IPS-18c (cell line): ENCODE data around the gene ABHD8.

Experiments
- H3K4me3 ChIP-seq: 2 replicates; pipeline ENCODE4 v1.7.0; 2013; ENCODE audit warnings: low read depth, mild to moderate bottlenecking, low read length, moderate library complexity; ENCODE audit not compliant: insufficient read depth
- H3K9me3 ChIP-seq: one replicate; pipeline ENCODE4 v1.6.1; 2013; ENCODE audit warnings: mild to moderate bottlenecking, low read length, moderate library complexity; ENCODE audit not compliant: control insufficient read depth, insufficient read depth

ABHD8 gene, protein sequence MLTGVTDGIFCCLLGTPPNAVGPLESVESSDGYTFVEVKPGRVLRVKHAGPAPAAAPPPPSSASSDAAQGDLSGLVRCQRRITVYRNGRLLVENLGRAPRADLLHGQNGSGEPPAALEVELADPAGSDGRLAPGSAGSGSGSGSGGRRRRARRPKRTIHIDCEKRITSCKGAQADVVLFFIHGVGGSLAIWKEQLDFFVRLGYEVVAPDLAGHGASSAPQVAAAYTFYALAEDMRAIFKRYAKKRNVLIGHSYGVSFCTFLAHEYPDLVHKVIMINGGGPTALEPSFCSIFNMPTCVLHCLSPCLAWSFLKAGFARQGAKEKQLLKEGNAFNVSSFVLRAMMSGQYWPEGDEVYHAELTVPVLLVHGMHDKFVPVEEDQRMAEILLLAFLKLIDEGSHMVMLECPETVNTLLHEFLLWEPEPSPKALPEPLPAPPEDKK

DNA sequence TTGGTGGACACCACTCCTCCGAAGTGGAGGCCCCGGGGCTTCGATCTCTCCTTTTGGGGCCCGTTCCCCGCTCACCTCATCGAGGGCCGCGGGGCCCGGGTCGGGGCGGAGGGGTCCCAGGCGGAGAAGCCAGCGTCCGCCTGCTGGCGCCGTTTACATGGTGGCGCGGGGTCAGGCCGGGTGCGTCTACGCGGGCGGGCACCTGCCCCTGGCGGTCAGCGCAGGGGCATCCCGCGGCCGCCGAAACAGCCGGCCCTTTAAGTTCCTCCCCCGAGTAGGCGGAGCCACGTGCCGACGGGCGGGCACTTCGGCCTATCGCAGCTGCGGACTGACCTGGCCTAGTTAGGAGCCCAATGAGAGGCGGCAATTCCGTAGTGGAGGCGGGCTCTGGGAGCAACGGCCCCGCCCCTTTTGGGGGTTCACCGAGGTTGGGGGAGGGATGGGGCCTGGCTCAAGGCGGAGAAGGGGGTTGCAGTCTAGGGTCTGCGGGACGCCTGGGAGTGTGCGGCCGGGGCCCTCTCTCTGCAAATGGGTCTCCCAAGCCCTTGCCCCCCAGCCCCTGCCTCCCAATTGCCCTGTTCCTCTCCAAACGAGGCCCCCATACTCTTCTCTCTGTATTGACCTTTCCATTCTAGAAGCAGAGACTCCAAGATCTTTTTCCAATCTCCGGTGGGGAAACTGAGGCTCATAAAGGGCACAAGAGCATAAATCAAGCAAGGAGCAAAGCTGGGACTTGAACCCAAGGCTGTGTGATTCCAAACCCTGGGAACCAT, at the start of gene ABHD8:
TSS of gene ABHD8 (minus strand) at position 259 of the 773 bp plus-strand sequence. CDS start 1,809 bp downstream, outside the sequence.
- no peaks in the 10 kb centered on the region for H3K9me3 ChIP-seq
- peak within 1 kb of the TSS; percentile 59 for H3K4me3 ChIP-seq

DNA sequence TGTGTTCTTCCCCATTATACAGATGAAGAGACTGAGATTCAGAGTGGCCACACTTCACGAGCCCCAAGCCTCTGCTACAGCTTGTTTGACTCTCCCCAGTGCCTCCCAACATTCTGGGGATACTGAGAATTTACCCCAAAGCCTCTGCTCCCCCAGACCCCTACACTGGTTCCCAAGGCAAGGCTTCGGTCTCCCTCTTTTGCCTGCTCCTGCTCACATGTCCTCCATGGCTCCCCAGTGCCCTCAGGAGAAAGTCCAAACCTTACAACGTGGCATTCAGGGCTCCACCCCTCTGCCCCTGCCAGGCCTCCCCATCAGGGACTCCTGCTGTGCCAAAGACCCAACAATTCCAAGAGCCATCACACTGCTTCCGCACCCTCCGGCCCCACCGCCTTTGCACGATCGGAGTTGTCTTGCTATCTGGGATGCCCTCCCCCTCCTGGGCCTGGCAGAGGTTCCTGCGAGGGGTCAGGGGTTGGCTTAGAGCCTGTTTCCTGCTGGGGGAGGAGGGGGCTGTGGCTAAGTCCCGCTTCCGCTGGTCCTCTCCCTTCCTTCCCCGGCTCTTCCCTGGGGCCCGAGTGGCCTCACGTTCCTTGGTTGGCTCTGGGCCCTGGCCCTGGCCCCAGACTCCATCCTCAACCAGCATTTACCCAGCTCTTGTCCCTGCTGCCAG, 49.5 kb upstream of the ABHD8 start:
- Histone ChIP-seq H3K9me3 (no peaks in the 10 kb centered on the region), H3K4me3 (no peak overlapping the region)

DNA sequence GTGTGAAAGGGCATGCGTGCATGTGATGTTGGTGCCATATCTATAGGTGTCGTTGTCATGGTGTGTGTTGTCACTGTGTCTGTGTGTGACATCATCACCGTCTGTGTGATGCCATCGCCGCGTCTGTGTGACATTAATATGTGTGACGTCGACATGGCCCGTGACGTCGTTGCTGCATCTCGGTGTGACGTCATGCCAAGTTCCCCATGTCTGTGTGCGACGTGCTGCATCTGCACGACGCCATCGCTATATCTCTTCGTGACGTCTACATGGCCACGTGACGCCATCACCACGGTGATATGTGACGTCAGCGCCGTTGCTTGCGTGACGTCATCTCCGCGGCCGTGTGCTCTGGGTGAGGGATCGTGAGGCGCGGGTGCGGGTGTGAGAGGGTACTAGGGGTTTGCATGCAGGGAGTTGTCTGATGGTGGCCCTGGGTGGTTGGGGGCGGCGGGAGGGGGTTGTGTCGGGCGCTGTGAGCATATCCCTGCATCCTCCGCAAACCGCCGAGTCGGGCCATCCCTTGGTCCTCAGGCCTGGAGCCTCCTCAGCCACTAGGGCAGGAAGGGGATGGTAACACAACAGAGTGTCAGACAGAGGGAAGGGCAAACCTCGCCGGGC, 48.7 kb upstream of the ABHD8 start:
- no peaks in the 10 kb centered on the region for H3K9me3 ChIP-seq
- no peak overlapping the region for H3K4me3 ChIP-seq

DNA sequence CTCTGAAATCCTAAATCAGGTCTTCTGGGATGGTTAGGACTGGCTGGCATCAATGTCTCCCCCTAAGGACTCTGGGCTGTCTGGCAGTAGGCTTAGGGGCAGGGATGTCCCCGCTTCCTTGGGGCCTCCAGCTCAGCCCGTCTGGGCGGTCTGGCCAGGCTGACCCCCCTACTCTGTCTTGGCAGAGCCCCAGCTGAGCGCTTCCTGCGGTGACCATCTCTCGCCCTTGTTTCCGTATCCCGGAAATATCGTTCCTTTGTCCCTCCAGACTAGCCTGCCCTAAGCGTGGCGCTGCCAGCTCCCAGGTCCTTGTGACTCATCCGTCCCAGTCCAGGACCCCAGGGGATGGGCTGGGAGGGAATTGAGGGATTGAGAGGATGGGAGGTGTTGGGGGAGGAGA, 45.5 kb upstream of the ABHD8 start:
- no peaks in the 10 kb centered on the region for H3K9me3 ChIP-seq
- no peak overlapping the region for H3K4me3 ChIP-seq

DNA sequence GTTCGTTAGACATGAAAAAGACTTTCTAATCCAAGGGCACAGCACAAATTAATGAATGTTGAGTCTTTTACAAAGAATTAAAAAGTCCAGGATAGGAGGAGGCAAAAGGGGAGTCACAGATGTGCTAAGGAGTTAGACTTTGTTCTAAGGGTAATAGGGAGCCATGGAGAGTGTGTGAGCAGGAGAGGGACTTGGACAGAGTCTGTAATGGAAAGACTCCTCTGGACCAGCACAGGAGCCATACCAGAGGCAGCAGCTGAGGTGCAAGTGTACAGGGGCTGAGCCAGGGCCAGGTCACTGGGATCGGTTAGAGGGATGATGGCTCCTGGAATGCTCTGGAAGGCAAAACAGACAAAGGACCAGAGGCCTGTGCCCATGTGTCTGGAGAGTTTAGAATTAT, 44.7 kb upstream of the ABHD8 start:
- H3K4me3 ChIP-seq, result no peak overlapping the region
- H3K9me3 ChIP-seq, result no peaks in the 10 kb centered on the region

DNA sequence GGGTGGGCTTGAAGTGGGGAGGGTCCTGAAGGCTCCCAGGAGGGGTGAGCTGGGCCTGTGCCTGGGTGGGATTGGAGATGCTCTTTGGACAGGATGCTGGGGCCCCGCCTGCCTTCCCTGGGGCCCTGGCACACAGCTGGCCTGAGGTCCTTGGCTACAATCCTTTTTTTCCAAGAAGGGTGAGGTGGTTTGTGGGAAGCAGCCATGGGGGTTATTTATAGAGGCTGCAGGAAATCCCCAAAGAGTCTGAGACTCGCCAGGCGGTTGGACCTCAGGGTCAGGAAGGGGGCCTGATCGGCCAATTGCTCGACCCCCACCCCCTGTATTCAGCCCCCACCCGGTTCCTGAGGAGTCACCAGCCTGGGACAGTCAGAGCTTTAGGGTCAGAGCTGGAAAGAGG, 44.1 kb upstream of the ABHD8 start:
- Histone ChIP-seq H3K9me3 (no peaks in the 10 kb centered on the region), H3K4me3 (no peak overlapping the region)

DNA sequence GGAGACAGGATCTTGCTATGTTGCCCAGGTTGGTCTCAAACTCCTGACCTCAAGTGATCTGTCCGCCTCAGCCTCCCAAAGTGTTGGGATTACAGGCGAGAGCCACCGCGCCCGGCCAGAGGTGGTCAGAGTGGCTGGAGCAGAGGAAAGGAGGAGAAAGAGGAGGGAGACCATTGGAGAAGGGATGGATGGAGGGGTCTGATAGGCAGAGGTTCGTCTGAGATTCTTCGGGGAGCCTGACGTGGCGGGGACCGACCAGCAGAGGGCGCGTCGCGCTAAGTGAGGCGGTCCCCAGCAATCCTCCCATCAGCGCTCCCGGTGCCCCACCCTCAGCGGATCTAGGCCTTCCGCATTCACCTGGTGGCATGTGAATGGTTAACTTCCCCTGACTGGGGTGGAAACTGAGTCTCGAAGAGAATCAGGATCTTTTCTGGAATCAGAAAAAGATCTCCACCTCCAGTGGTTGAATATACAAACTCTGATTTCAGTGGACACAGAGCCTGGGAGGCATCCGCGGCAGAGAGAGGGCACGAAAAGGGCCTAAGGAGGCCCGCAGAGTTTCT, 43.0 kb upstream of the ABHD8 start:
- no peaks in the 10 kb centered on the region for H3K9me3 ChIP-seq
- H3K4me3 ChIP-seq, result no peak overlapping the region

DNA sequence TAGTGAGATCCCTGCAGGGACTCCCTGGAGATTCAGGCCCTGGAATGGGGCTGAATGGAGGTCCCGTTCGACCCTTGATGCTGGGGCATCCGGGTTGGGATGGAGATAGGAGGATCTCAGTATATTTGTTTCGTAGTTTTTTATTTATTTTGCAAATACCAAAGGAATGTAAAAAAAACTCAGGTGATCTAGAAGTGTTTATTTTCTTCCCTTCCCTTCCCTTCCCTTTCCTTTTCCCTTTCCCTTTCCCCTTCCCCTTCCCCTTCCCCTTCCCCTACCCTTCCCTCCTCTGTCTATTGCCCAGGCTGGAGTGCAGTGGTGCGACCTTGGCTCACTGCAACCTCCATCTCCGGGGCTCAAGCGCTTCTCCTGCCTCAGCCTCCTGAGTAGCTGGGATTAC, 38.6 kb upstream of the ABHD8 start:
- no peaks in the 10 kb centered on the region for H3K9me3 ChIP-seq
- H3K4me3 ChIP-seq, result no peak overlapping the region

DNA sequence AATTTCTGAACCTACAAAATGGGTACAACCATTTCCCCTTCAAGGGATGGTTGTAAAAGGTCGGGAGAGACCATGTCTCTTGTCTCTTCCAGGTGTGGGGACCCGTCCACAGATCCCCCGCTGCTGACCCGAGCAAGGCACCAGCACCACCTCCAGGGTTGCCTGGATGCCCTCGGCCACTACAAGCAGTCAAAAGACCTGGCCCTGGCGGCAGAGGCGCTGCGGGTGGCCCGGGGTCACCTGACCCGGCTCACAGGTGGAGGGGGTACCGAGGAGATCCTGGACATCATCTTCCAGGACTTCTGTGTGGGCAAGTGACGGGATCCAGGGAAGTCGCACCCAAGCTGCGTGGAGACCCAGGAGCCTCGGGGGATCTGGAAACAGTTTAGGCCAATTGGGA, 38.2 kb upstream of the ABHD8 start:
- no peaks in the 10 kb centered on the region for H3K9me3 ChIP-seq
- H3K4me3 ChIP-seq, result no peak overlapping the region

DNA sequence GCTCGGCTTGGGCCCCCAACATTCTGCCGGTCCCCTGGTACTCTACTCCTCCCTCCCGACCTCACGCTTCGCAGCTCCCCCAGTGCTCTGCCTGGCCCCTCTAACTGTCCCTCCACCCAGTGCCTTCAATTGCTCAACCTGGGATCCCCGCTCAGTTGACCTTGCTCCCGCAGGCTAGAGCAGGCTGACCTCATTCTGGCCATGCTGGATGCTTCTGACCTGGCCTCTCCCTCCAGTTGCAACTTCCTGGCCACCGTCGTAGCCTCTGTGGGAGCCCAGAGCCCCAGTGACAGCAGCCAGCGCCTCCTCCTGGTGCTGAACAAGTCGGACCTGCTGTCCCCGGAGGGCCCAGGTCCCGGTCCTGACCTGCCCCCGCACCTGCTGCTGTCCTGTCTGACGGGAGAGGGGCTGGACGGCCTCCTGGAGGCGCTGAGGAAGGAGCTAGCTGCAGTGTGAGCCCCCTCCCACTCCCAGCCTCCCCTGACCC, 37.7 kb upstream of the ABHD8 start:
- Histone ChIP-seq H3K4me3 (no peak overlapping the region; the same call in 1 of the 2 replicates), H3K9me3 (no peaks in the 10 kb centered on the region)

DNA sequence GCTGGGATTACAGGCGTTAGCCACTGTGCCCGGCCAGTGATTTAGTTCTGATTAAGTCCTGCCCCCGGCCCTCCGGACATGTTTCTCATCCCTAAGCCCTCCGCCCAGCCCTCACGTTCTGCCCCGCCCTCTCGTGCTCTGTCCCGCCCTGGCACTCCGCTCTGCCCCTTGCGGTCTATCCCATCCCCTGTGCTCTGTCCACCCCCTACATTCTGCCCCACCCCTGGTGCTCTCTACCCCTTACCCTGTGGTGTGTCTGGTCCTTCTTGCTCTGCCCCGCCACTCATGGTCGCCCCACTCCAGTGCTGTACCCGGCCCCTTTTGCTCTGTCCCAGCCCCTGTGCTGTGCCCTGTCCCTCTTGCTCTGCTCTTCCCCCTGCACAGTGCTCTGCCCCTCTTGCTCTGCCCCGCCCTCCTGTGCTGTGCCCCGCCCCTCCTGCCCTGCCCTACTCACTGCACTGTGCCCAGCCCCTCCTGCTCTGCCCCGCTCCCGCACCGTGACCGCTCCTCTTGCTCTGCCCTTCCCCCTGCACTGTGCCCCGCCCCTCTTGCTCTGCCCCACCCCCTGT, 37.2 kb upstream of the ABHD8 start:
- Histone ChIP-seq H3K4me3 (peak overlapping the region; percentile 28; the same call in 1 of the 2 replicates), H3K9me3 (no peaks in the 10 kb centered on the region)

DNA sequence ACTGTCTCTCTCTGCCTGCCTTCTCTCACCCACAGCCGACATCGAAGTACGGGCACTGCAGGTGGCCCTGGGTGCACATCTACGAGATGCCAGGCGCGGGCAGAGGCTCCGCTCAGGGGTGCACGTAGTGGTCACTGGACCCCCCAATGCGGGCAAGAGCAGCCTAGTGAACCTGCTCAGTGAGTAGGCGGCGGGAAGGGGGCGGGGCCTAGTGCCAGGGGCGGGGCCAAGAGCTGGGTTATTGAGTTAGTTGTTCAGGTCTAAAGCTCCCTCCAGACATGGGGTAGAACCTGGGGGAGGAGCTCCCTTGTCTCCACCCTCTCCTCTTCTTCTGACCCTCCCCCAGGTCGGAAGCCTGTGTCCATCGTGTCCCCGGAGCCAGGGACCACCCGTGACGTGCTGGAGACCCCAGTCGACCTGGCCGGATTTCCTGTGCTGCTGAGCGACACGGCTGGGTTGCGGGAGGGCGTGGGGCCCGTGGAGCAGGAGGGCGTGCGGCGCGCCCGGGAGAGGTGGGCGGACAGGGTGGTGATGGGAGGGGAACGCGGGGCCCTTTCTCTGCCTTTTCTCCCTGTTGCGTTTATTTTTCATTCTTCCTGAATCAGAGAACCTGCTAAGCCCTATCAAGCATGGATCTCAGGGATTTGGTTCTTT, 36.0 kb upstream of the ABHD8 start:
- H3K4me3 ChIP-seq, result no peak overlapping the region
- H3K9me3 ChIP-seq, result no peaks in the 10 kb centered on the region

DNA sequence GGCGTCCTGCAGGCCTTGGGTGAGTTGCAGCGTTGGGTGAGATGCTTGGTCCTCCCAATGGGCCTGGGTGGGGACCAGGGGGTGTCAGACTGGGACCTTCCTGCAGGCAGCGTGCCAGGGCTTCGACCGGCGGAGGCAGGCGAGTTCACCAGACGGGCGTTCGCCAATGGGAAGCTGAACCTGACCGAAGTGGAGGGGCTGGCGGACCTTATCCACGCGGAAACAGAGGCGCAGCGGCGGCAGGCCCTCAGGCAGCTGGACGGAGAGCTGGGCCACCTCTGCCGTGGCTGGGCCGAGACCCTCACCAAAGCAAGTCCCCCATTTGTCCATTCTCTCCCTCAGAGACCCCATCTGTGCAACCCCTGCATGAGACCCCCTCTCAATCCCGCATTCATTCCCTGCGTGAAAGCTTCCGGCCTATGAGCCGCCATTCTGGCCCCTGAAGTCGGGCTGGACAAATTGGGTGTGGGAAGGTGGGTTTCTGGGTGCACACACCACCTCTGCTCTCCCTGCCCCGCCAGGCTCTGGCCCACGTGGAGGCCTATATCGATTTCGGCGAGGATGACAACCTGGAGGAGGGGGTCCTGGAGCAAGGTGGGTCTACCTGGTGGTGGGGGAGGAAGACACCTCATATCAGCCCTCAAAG, 35.3 kb upstream of the ABHD8 start:
- Histone ChIP-seq H3K4me3 (peak overlapping the region; percentile 52), H3K9me3 (no peaks in the 10 kb centered on the region)

DNA sequence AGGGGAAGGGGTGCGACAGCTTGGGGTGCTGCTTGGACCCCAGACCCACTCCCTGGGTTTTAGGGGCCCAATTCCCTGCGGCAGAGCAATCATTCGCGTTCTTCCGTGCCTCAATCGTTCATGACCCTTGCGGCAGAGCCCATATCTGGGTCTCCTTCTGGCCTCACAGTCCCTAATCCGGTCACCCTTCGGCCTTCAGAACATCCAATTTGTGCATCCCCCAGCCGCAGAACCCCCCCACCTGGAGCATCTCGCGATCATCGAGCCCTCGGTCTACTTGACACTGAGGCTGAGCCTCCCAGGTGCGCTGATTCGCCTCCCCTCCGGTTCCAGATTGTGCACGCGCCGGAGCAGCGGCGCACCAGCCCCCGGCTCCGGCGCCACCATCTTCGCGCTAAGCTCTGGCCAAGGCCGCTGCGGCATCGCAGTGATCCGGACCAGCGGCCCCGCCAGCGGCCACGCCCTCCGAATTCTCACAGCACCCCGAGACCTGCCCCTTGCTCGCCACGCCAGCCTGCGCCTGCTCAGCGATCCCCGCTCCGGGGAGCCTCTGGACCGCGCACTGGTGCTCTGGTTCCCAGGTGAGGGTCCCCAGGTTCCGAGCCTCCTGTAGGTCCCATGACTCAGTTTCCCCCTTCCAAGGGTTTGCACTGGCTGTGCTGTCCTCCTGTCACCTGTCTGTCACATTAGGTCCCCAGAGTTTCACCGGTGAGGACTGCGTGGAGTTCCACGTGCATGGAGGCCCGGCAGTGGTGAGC, 34.6 kb upstream of the ABHD8 start:
- Histone ChIP-seq H3K4me3 (peak overlapping the region; percentile 52), H3K9me3 (no peaks in the 10 kb centered on the region)
